HepG2 (cell line): Measurements from ENCODE around the gene IPO5. TPM values are rescaled to one million over a fixed set of nuclear protein-coding genes. Genes with fewer than 3 reads are reported as not detected.

Source experiments
- ATM ChIP-seq: fragments of 450-650 bp; IDR thresholded peaks from 2 replicates; pipeline ENCODE4 v1.7.1; 2017; ENCODE audit warnings: mild to moderate bottlenecking, borderline replicate concordance
- ATRX ChIP-seq: sonication (generic); formaldehyde crosslinking; IDR thresholded peaks from 2 replicates; pipeline ENCODE4 v1.4.0; 2020; ENCODE audit warnings: missing genetic modification reagents, borderline replicate concordance
- CAMTA2 ChIP-seq: sonication (generic); formaldehyde crosslinking; IDR thresholded peaks from 2 replicates; pipeline ENCODE4 v1.4.0; 2020; ENCODE audit warnings: mild to moderate bottlenecking, missing genetic modification reagents, borderline replicate concordance
- CREM ChIP-seq, 2 experiments: sonication (generic) in 1 of 2; formaldehyde crosslinking in 1 of 2; IDR thresholded peaks; 2 replicates each; pipeline versions ENCODE4 v1.4.0 to v1.6.1; 2016 to 2020; ENCODE audit warnings: antibody characterized with exemption in 1 of 2, mild to moderate bottlenecking in 1 of 2, missing genetic modification reagents in 1 of 2
- DPF2 ChIP-seq: sonication (generic); formaldehyde crosslinking; IDR thresholded peaks from 2 replicates; pipeline ENCODE4 v1.4.0; 2020; ENCODE audit warnings: mild to moderate bottlenecking, low read depth, missing genetic modification reagents, borderline replicate concordance
- FOSL2 ChIP-seq: sonication (generic); formaldehyde crosslinking; IDR thresholded peaks from 2 replicates; pipeline ENCODE4 v1.4.0; 2020; ENCODE audit warnings: missing genetic modification reagents
- FOXJ3 ChIP-seq: sonication (generic); formaldehyde crosslinking; IDR thresholded peaks from 2 replicates; pipeline ENCODE4 v1.4.0; 2020; ENCODE audit warnings: missing genetic modification reagents, mild to moderate bottlenecking, borderline replicate concordance
- FOXO1 ChIP-seq: sonication (generic); formaldehyde crosslinking; IDR thresholded peaks from 2 replicates; pipeline ENCODE4 v1.4.0; 2020; ENCODE audit warnings: missing genetic modification reagents
- GTF3A ChIP-seq: sonication (generic); formaldehyde crosslinking; conservative IDR thresholded peaks from 2 replicates; pipeline ENCODE4 v1.4.0; 2020; ENCODE audit warnings: mild to moderate bottlenecking, missing genetic modification reagents
- HHEX ChIP-seq: IDR thresholded peaks from 2 replicates; pipeline ENCODE4 v1.6.1; 2016; ENCODE audit warnings: control low read depth
- HNRNPK ChIP-seq: fragments of 200-400 bp; formaldehyde crosslinking; IDR thresholded peaks from 2 replicates; pipeline ENCODE4 v1.6.1; 2018; ENCODE audit warnings: low read length, low read depth, moderate library complexity, mild to moderate bottlenecking; ENCODE audit not compliant: poor library complexity, severe bottlenecking
- IKZF1 ChIP-seq: fragments of 450-650 bp; IDR thresholded peaks from 2 replicates; pipeline ENCODE4 v1.7.1; 2016
- ISL2 ChIP-seq: sonication (generic); formaldehyde crosslinking; IDR thresholded peaks from 2 replicates; pipeline ENCODE4 v1.5.0; 2020; ENCODE audit warnings: missing genetic modification reagents
- KAT8 ChIP-seq: IDR thresholded peaks from 2 replicates; pipeline ENCODE4 v1.6.1; 2016; ENCODE audit warnings: missing genetic modification reagents, missing compliant biosample characterization
- KLF12 ChIP-seq: sonication (generic); formaldehyde crosslinking; IDR thresholded peaks from 2 replicates; pipeline ENCODE4 v1.4.0; 2020; ENCODE audit warnings: missing genetic modification reagents, borderline replicate concordance
- MEIS1 ChIP-seq: sonication (generic); formaldehyde crosslinking; IDR thresholded peaks from 2 replicates; pipeline ENCODE4 v1.9.0; 2021; ENCODE audit warnings: mild to moderate bottlenecking, missing genetic modification reagents, moderate library complexity, borderline replicate concordance
- NR2F6 ChIP-seq, 2 experiments: IDR thresholded peaks; 2 replicates each; pipeline ENCODE4 v1.6.1; 2016; ENCODE audit warnings: antibody characterized with exemption in 1 of 2, mild to moderate bottlenecking in 1 of 2
- RAD21 ChIP-seq: fragments of 450-650 bp; formaldehyde crosslinking; IDR thresholded peaks from 2 replicates; pipeline ENCODE4 v1.5.0; 2020; ENCODE audit warnings: mild to moderate bottlenecking
- SKI ChIP-seq: fragments of 450-650 bp; IDR thresholded peaks from one replicate; pipeline ENCODE4 v1.6.1; 2018; ENCODE audit warnings: mild to moderate bottlenecking; ENCODE audit not compliant: partially characterized antibody
- SNAI1 ChIP-seq: sonication (generic); formaldehyde crosslinking; IDR thresholded peaks from 2 replicates; pipeline ENCODE4 v1.5.0; 2020; ENCODE audit warnings: mild to moderate bottlenecking, missing genetic modification reagents, borderline replicate concordance
- SOX5 ChIP-seq: IDR thresholded peaks from 2 replicates; pipeline ENCODE4 v1.6.1; 2016; ENCODE audit warnings: borderline replicate concordance
- SOX6 ChIP-seq, 2 experiments: fragments of 450-650 bp in 1 of 2; sonication (generic) in 1 of 2; formaldehyde crosslinking in 1 of 2; IDR thresholded peaks; 2 replicates each; pipeline versions ENCODE4 v1.4.0 to v1.6.1; 2017 to 2020; ENCODE audit warnings: antibody characterized with exemption in 1 of 2, mild to moderate bottlenecking in 1 of 2, missing genetic modification reagents in 1 of 2
- THAP11 ChIP-seq: IDR thresholded peaks from 2 replicates; pipeline ENCODE4 v1.6.1; 2016; ENCODE audit warnings: missing biosample characterization, missing genetic modification reagents
- ZBTB21 ChIP-seq: sonication (generic); formaldehyde crosslinking; IDR thresholded peaks from 2 replicates; pipeline ENCODE4 v1.4.0; 2020; ENCODE audit warnings: missing genetic modification reagents
- ZFX ChIP-seq: sonication (generic); formaldehyde crosslinking; IDR thresholded peaks from 2 replicates; pipeline ENCODE4 v1.4.0; 2020; ENCODE audit warnings: mild to moderate bottlenecking, low read depth, missing genetic modification reagents, moderate library complexity
- ZNF331 ChIP-seq: sonication (generic); formaldehyde crosslinking; IDR thresholded peaks from 2 replicates; pipeline ENCODE4 v1.4.0; 2020; ENCODE audit warnings: missing genetic modification reagents
- ZNF761 ChIP-seq: sonication (generic); formaldehyde crosslinking; conservative IDR thresholded peaks from 2 replicates; pipeline ENCODE4 v1.4.0; 2020; ENCODE audit warnings: mild to moderate bottlenecking, missing genetic modification reagents
- ZSCAN31 ChIP-seq: sonication (generic); formaldehyde crosslinking; IDR thresholded peaks from 2 replicates; pipeline ENCODE4 v1.5.0; 2020; ENCODE audit warnings: low read depth, mild to moderate bottlenecking, missing genetic modification reagents
- polyA plus RNA-seq, 8 experiments: library from polyadenylated mRNA; depleted of rRNA in 3 of 8; stranded (reverse) in 7 of 8; unstranded in 1 of 8; fragments of >200 nt; fragmentation: Illumina TruSeq in 4 of 8; extraction: Trizol in 4 of 8; gene quantifications; 2 replicates each; pipeline versions ENCODE4 v1.2.1 to v1.2.3, GENCODE V29; 2011 to 2016; ENCODE audit warnings: low read depth in 4 of 8, missing spikeins in 1 of 8, mixed read lengths in 1 of 8; ENCODE audit not compliant: insufficient read depth in 1 of 8
- total RNA-seq, 5 experiments: library from RNA; depleted of rRNA; stranded (reverse); fragments of >200 nt; fragmentation: Illumina TruSeq; extraction: Trizol; gene quantifications; 2 replicates each; pipeline ENCODE4 v1.2.3, GENCODE V29; 2016; ENCODE audit warnings: low read depth in 1 of 5
- TF ChIP-seq, protein P1 (sequence below): IDR thresholded peaks from 2 replicates; pipeline ENCODE4 v1.6.1; 2012; ENCODE audit warnings: inconsistent platforms
- TF ChIP-seq, protein P2 (sequence below), 2 experiments: fragments of 450-650 bp in 1 of 2; sonication (generic) in 1 of 2; formaldehyde crosslinking; IDR thresholded peaks; 2 replicates each; pipeline versions ENCODE4 v1.5.0 to v1.8.0; 2020 to 2022; ENCODE audit warnings: mild to moderate bottlenecking in 1 of 2, missing genetic modification reagents in 1 of 2
- TF ChIP-seq, protein P3 (sequence below): sonication (generic); formaldehyde crosslinking; IDR thresholded peaks from 2 replicates; pipeline ENCODE4 v1.4.0; 2020; ENCODE audit warnings: mild to moderate bottlenecking, missing genetic modification reagents

IPO5 gene
- total and polyA plus RNA-seq, 2 of the 13 experiments (the other 11 are each of a cell fraction or from before 2014, with no cell fraction given): 155 to 242 TPM

DNA sequence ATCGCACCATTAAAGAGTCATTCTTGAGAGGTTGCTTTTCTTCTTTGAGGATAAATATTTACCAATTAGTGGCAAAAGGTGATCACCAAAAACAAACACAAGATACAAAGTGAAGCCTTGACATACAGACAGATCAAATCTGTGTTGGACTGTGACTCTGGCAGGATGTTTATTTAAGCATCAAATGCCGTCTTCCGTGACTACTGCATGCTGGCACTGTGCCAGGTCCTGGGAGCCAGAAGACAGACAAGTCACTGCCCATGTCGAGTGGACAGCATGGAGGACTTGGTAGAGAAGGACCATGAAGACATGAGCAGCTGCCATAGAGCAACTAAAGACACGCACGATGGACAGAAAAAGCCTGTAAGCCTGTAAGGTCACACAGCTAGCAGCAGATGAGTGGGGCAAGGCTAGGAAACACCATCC, 96.6 kb downstream of the IPO5 start (continued):
- TF ChIP-seq HHEX (no peak), MEIS1 (CRISPR knock-in tag) (no peak; the same call in 1 of the 2 replicates), ZFX (CRISPR knock-in tag) (no peak), ZBTB21 (CRISPR knock-in tag) (no peak), CREM (IDR thresholded peaks at IDR 0.05) (peak; percentile 80), CREM (CRISPR knock-in tag; IDR thresholded peaks at IDR 0.05) (no peak), ATM (no peak), SOX6 (IDR thresholded peaks at IDR 0.05) (no peak), SOX6 (CRISPR knock-in tag; IDR thresholded peaks at IDR 0.05) (peak; percentile 57), FOXJ3 (CRISPR knock-in tag) (peak; percentile 66; the same call in 1 of the 2 replicates), GTF3A (CRISPR knock-in tag) (no peak), FOSL2 (peak; percentile 71), ZNF331 (CRISPR knock-in tag) (no peak), ATRX (no peak), HNRNPK (no peak), RAD21 (CRISPR knock-in tag) (no peak), SNAI1 (no peak), CAMTA2 (CRISPR knock-in tag) (no peak), IKZF1 (no peak), NR2F6 (IDR thresholded peaks at IDR 0.05) (peak; percentile 82), NR2F6 (CRISPR knock-in tag; IDR thresholded peaks at IDR 0.05) (peak; percentile 85), SOX5 (CRISPR knock-in tag) (peak; percentile 82; the same call in 1 of the 2 replicates), DPF2 (CRISPR knock-in tag) (no peak; the same call in 1 of the 2 replicates), ZSCAN31 (CRISPR knock-in tag) (no peak), THAP11 (CRISPR knock-in tag) (no peak), ZNF761 (CRISPR knock-in tag) (no peak), SKI (peak; percentile 39), KLF12 (CRISPR knock-in tag) (0 out of 2 replicates have a peak, but pooled peaks have one; percentile 31), FOXO1 (CRISPR knock-in tag) (peak; percentile 71; the same call in 1 of the 2 replicates), ISL2 (peak; percentile 69), KAT8 (0 out of 2 replicates have a peak, but pooled peaks have one; percentile 17)
- TF ChIP-seq, protein P1, sequence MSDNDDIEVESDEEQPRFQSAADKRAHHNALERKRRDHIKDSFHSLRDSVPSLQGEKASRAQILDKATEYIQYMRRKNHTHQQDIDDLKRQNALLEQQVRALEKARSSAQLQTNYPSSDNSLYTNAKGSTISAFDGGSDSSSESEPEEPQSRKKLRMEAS: 0 out of 2 replicates have a peak, but pooled peaks have one; percentile 22
- TF ChIP-seq, protein P2, sequence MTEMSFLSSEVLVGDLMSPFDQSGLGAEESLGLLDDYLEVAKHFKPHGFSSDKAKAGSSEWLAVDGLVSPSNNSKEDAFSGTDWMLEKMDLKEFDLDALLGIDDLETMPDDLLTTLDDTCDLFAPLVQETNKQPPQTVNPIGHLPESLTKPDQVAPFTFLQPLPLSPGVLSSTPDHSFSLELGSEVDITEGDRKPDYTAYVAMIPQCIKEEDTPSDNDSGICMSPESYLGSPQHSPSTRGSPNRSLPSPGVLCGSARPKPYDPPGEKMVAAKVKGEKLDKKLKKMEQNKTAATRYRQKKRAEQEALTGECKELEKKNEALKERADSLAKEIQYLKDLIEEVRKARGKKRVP (CRISPR knock-in tag; IDR thresholded peaks at IDR 0.05): no peak
- TF ChIP-seq, protein P3, sequence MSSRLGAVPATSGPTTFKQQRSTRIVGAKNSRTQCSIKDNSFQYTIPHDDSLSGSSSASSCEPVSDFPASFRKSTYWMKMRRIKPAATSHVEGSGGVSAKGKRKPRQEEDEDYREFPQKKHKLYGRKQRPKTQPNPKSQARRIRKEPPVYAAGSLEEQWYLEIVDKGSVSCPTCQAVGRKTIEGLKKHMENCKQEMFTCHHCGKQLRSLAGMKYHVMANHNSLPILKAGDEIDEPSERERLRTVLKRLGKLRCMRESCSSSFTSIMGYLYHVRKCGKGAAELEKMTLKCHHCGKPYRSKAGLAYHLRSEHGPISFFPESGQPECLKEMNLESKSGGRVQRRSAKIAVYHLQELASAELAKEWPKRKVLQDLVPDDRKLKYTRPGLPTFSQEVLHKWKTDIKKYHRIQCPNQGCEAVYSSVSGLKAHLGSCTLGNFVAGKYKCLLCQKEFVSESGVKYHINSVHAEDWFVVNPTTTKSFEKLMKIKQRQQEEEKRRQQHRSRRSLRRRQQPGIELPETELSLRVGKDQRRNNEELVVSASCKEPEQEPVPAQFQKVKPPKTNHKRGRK (CRISPR knock-in tag): no peak
